Neural progenitor cell (in vitro differentiated cells): ENCODE results near the gene SP140L. TPM values are rescaled to one million over a fixed set of nuclear protein-coding genes. Genes with fewer than 3 reads are reported as not detected.

Experiments
- DNase-seq: peaks from one replicate; pipeline ENCODE4 v3.0.0-alpha.2; 2016; ENCODE audit warnings: low spot score
- H2AFZ ChIP-seq: fragments of 200-600 bp; sonication (generic); replicated peaks from 2 replicates; pipeline ENCODE4 v1.6.1; 2016; ENCODE audit warnings: antibody characterized with exemption
- H3F3A ChIP-seq: fragments of 200-600 bp; sonication (generic); 2 replicates; pipeline ENCODE4 v1.6.1; 2016; ENCODE audit warnings: antibody characterized with exemption, low read depth
- H3K27ac ChIP-seq: fragments of 200-600 bp; sonication (generic); 2 replicates; pipeline ENCODE4 v1.5.1; 2016; ENCODE audit warnings: mild to moderate bottlenecking
- H3K27me3 ChIP-seq: fragments of 200-600 bp; sonication (generic); 2 replicates; pipeline ENCODE4 v1.6.1; 2016; ENCODE audit warnings: mild to moderate bottlenecking, moderate library complexity
- H3K36me3 ChIP-seq: fragments of 200-600 bp; sonication (generic); 2 replicates; pipeline ENCODE4 v1.5.1; 2016
- H3K4me1 ChIP-seq: fragments of 200-600 bp; sonication (generic); 2 replicates; pipeline ENCODE4 v1.6.1; 2016; ENCODE audit warnings: mixed run types
- H3K4me2 ChIP-seq: fragments of 200-600 bp; sonication (generic); 2 replicates; pipeline ENCODE4 v1.6.1; 2016
- H3K4me3 ChIP-seq: fragments of 200-600 bp; sonication (generic); 2 replicates; pipeline ENCODE4 v1.5.1; 2016
- H3K79me2 ChIP-seq: fragments of 200-600 bp; sonication (generic); 2 replicates; pipeline ENCODE4 v1.6.1; 2016; ENCODE audit warnings: low read depth
- H3K9ac ChIP-seq: fragments of 200-600 bp; sonication (generic); 2 replicates; pipeline ENCODE4 v1.6.1; 2016
- H3K9me3 ChIP-seq: fragments of 200-600 bp; sonication (generic); 2 replicates; pipeline ENCODE4 v1.5.1; 2016; ENCODE audit warnings: low read depth
- H4K20me1 ChIP-seq: fragments of 200-600 bp; sonication (generic); 2 replicates; pipeline ENCODE4 v1.6.1; 2016; ENCODE audit warnings: low read depth
- H3K27ac Mint-ChIP-seq: 3 replicates; pipeline ENCODE4 v1.8.0; 2021; ENCODE audit warnings: mixed read lengths
- H3K27me3 Mint-ChIP-seq: 2 replicates; pipeline ENCODE4 v1.8.0; 2022; ENCODE audit warnings: low read depth, mild to moderate bottlenecking, inconsistent platforms, moderate library complexity, mixed read lengths; ENCODE audit not compliant: insufficient read depth
- H3K36me3 Mint-ChIP-seq: 3 replicates; pipeline ENCODE4 v1.8.0; 2021; ENCODE audit warnings: mixed read lengths
- H3K4me1 Mint-ChIP-seq: 3 replicates; pipeline ENCODE4 v1.8.0; 2021; ENCODE audit warnings: mixed read lengths
- H3K4me3 Mint-ChIP-seq: 3 replicates; pipeline ENCODE4 v1.8.0; 2021; ENCODE audit warnings: mild to moderate bottlenecking, moderate library complexity, mixed read lengths
- H3K9me3 Mint-ChIP-seq: 3 replicates; pipeline ENCODE4 v1.8.0; 2020; ENCODE audit warnings: mixed read lengths
- CTCF ChIP-seq: fragments of 200-600 bp; sonication (generic); IDR thresholded peaks from 2 replicates; pipeline ENCODE4 v1.5.1; 2017; ENCODE audit warnings: antibody characterized with exemption, mild to moderate bottlenecking
- EZH2 ChIP-seq: fragments of 200-600 bp; sonication (generic); IDR thresholded peaks from 2 replicates; pipeline ENCODE4 v1.6.1; 2017; ENCODE audit warnings: antibody characterized with exemption, mild to moderate bottlenecking, moderate library complexity
- EZH2phosphoT487 ChIP-seq: fragments of 200-600 bp; sonication (generic); IDR thresholded peaks from 2 replicates; pipeline ENCODE4 v1.6.1; 2017; ENCODE audit warnings: antibody characterized with exemption
- total RNA-seq: library from RNA; depleted of rRNA; stranded (reverse); fragments of >200 nt; gene quantifications from 2 replicates; pipeline ENCODE4 v1.2.3, GENCODE V29; 2015; ENCODE audit warnings: low replicate concordance

Gene SP140L
- total RNA-seq, 1 donor from 2014 or later: 2.0 TPM

GRCh38 chr2:230439590-230439989 is 112.6 kb downstream of the SP140L start:
- no peaks in the 10 kb centered on the region for H3K4me1 Mint-ChIP-seq
- no peak for DNase-seq
- Histone ChIP-seq H3K27me3 (no peaks in the 10 kb centered on the region), H3F3A (no peaks in the 10 kb centered on the region), H3K9ac (no peak overlapping the region), H2AFZ (peak overlapping the region; percentile 64), H3K4me1 (no peaks in the 10 kb centered on the region), H3K4me3 (no peak overlapping the region), H4K20me1 (no peaks in the 10 kb centered on the region), H3K79me2 (no peaks in the 10 kb centered on the region), H3K36me3 (no peaks in the 10 kb centered on the region), H3K9me3 (no peaks in the 10 kb centered on the region), H3K27ac (no peak overlapping the region), H3K4me2 (no peak overlapping the region)
- no peak overlapping the region for H3K27ac Mint-ChIP-seq
- TF ChIP-seq EZH2phosphoT487: no peak
- no peak for TF ChIP-seq EZH2
- no peak for TF ChIP-seq CTCF
- H3K36me3 Mint-ChIP-seq: no peaks in the 10 kb centered on the region
- peaks cover 2% of the 10 kb centered on the region for H3K27me3 Mint-ChIP-seq
- peaks cover 3% of the 10 kb centered on the region for H3K9me3 Mint-ChIP-seq
- H3K4me3 Mint-ChIP-seq: no peak overlapping the region

GRCh38 chr2:230441227-230441897 is 114.4 kb downstream of the SP140L start:
- Histone ChIP-seq H3K79me2 (no peaks in the 10 kb centered on the region), H2AFZ (no peak overlapping the region), H3K36me3 (no peaks in the 10 kb centered on the region), H4K20me1 (no peaks in the 10 kb centered on the region), H3K4me1 (no peaks in the 10 kb centered on the region), H3F3A (no peaks in the 10 kb centered on the region), H3K4me2 (no peak overlapping the region), H3K27me3 (no peaks in the 10 kb centered on the region), H3K9ac (no peak overlapping the region), H3K9me3 (no peaks in the 10 kb centered on the region), H3K27ac (no peak overlapping the region), H3K4me3 (no peak overlapping the region)
- peaks cover 2% of the 10 kb centered on the region for H3K27me3 Mint-ChIP-seq
- TF ChIP-seq EZH2 (no peak), CTCF (no peak), EZH2phosphoT487 (no peak)
- no peak overlapping the region for H3K4me3 Mint-ChIP-seq
- no peaks in the 10 kb centered on the region for H3K36me3 Mint-ChIP-seq
- peaks cover under 1% of the 10 kb centered on the region for H3K9me3 Mint-ChIP-seq
- no peaks in the 10 kb centered on the region for H3K4me1 Mint-ChIP-seq
- H3K27ac Mint-ChIP-seq: no peak overlapping the region
- DNase-seq: no peak

- H3K27ac Mint-ChIP-seq: no peak overlapping the region
- H3K9me3 ChIP-seq: no peaks in the 10 kb centered on the region
- H3K36me3 ChIP-seq: no peaks in the 10 kb centered on the region
- H3K4me1 Mint-ChIP-seq: no peaks in the 10 kb centered on the region
- no peak overlapping the region for H3K4me3 Mint-ChIP-seq
- H3K79me2 ChIP-seq: no peaks in the 10 kb centered on the region
- H3K9ac ChIP-seq: no peak overlapping the region
- no peak overlapping the region for H2AFZ ChIP-seq
- no peak overlapping the region for H3K4me3 ChIP-seq
- no peaks in the 10 kb centered on the region for H3K27me3 ChIP-seq
- peaks cover 2% of the 10 kb centered on the region for H3K27me3 Mint-ChIP-seq
- H4K20me1 ChIP-seq: no peaks in the 10 kb centered on the region
- no peaks in the 10 kb centered on the region for H3K9me3 Mint-ChIP-seq
- TF ChIP-seq EZH2: no peak
- no peak for TF ChIP-seq CTCF
- no peak for TF ChIP-seq EZH2phosphoT487
- H3K4me1 ChIP-seq: no peaks in the 10 kb centered on the region
- H3K36me3 Mint-ChIP-seq: no peaks in the 10 kb centered on the region
- no peak overlapping the region for H3K4me2 ChIP-seq
- no peak overlapping the region for H3K27ac ChIP-seq
- no peaks in the 10 kb centered on the region for H3F3A ChIP-seq
- DNase-seq: no peak
Measured at GRCh38 chr2:230443541-230443940, 116.5 kb downstream of the SP140L start.
